Measurements from ENCODE around the gene YPEL1. TPM values are rescaled to one million over a fixed set of nuclear protein-coding genes. Genes with fewer than 3 reads are reported as not detected.
"Not testable (repeated sequence)": the region's sequence is repeated elsewhere in the genome, so short reads cannot be mapped to it uniquely, and the experiment has no call there.

YPEL1 gene
- total RNA-seq, 1 donor: 11.8 TPM

GRCh38 chr22:21686634-21687393, 48.8 kb downstream of the YPEL1 start:
- DNase-seq (ENCODE audit: low read depth in 2 of 3, low spot score in 2 of 3): no peak

- no peak for DNase-seq (ENCODE audit: low read depth in 2 of 3, low spot score in 2 of 3)
These were observed 49.4 kb downstream of the YPEL1 start for GRCh38 chr22:21686193-21686608.

GRCh38 chr22:21685164-21685513, 50.5 kb downstream of the YPEL1 start:
- DNase-seq (ENCODE audit: low read depth in 2 of 3, low spot score in 2 of 3): no peak

GRCh38 chr22:21684492-21685163, 51.0 kb downstream of the YPEL1 start:
- no peak for DNase-seq (ENCODE audit: low read depth in 2 of 3, low spot score in 2 of 3)

GRCh38 chr22:21683401-21683811, 52.2 kb downstream of the YPEL1 start:
- no peak for DNase-seq (ENCODE audit: low read depth in 2 of 3, low spot score in 2 of 3)

GRCh38 chr22:21682385-21683175, 53.0 kb downstream of the YPEL1 start:
- no peak for DNase-seq (ENCODE audit: low read depth in 2 of 3, low spot score in 2 of 3)

GRCh38 chr22:21681566-21682370, 53.8 kb downstream of the YPEL1 start:
- DNase-seq (ENCODE audit: low read depth in 2 of 3, low spot score in 2 of 3): no peak

GRCh38 chr22:21680830-21681565, 54.6 kb downstream of the YPEL1 start:
- DNase-seq (ENCODE audit: low read depth in 2 of 3, low spot score in 2 of 3): no peak

GRCh38 chr22:21679383-21679782, 56.2 kb downstream of the YPEL1 start:
- DNase-seq (ENCODE audit: low read depth in 2 of 3, low spot score in 2 of 3): no peak

- not testable (repeated sequence) for DNase-seq (ENCODE audit: low read depth in 2 of 3, low spot score in 2 of 3)
These were observed 56.8 kb downstream of the YPEL1 start for GRCh38 chr22:21678842-21679241.

GRCh38 chr22:21677606-21678443, 57.8 kb downstream of the YPEL1 start:
- no peak for DNase-seq (ENCODE audit: low read depth in 2 of 3, low spot score in 2 of 3)

- no peak for DNase-seq (ENCODE audit: low read depth in 2 of 3, low spot score in 2 of 3)
These were observed 60.9 kb downstream of the YPEL1 start for GRCh38 chr22:21674638-21675245.

GRCh38 chr22:21673534-21674321, 61.9 kb downstream of the YPEL1 start:
- DNase-seq (ENCODE audit: low read depth in 2 of 3, low spot score in 2 of 3): no peak

- DNase-seq (ENCODE audit: low read depth in 2 of 3, low spot score in 2 of 3): no peak
These were observed 63.4 kb downstream of the YPEL1 start for GRCh38 chr22:21672107-21672629.

GRCh38 chr22:21669026-21669425, 66.6 kb downstream of the YPEL1 start:
- no peak for DNase-seq (ENCODE audit: low read depth in 2 of 3, low spot score in 2 of 3)

GRCh38 chr22:21666786-21667185, 68.8 kb downstream of the YPEL1 start:
- no peak for DNase-seq (ENCODE audit: low read depth in 2 of 3, low spot score in 2 of 3)

- DNase-seq (ENCODE audit: low read depth in 2 of 3, low spot score in 2 of 3): no peak
These were observed 70.3 kb downstream of the YPEL1 start for GRCh38 chr22:21665047-21665851.
